ENCODE data around the gene SENP5.

The SENP5 gene

GRCh38 chr3:196969134-196969659, 101.5 kb downstream of the SENP5 start:
- DNase-seq (ENCODE audit: low spot score) = no peak
- no peaks in the 10 kb centered on the region for H3K27me3 ChIP-seq (ENCODE audit: insufficient read depth, poor library complexity, severe bottlenecking)
- no peaks in the 10 kb centered on the region for H3K4me1 ChIP-seq (ENCODE audit: insufficient read depth, poor library complexity, severe bottlenecking)
- peak; percentile 37 for ATAC-seq (ENCODE audit: low read depth)
- H3K4me3 ChIP-seq (ENCODE audit: severe bottlenecking) = peak overlapping the region; percentile 92
- H3K9me3 ChIP-seq (ENCODE audit: severe bottlenecking) = no peaks in the 10 kb centered on the region
- TF ChIP-seq CTCF (IDR thresholded peaks at IDR 0.05; ENCODE audit: poor library complexity, severe bottlenecking) = no peak
- no peaks in the 10 kb centered on the region; the same call in 1 of the 2 replicates for H3K36me3 ChIP-seq (ENCODE audit: low read depth)
- peak overlapping the region; percentile 38 for H3K27ac ChIP-seq (ENCODE audit: poor library complexity, severe bottlenecking)

- DNase-seq (ENCODE audit: low spot score) = no peak
- no peaks in the 10 kb centered on the region for H3K9me3 ChIP-seq (ENCODE audit: severe bottlenecking)
- H3K27me3 ChIP-seq (ENCODE audit: insufficient read depth, poor library complexity, severe bottlenecking) = no peaks in the 10 kb centered on the region
- H3K27ac ChIP-seq (ENCODE audit: poor library complexity, severe bottlenecking) = peak overlapping the region; percentile 38
- no peaks in the 10 kb centered on the region for H3K4me1 ChIP-seq (ENCODE audit: insufficient read depth, poor library complexity, severe bottlenecking)
- peak; percentile 97 for TF ChIP-seq CTCF (IDR thresholded peaks at IDR 0.05; ENCODE audit: poor library complexity, severe bottlenecking)
- H3K36me3 ChIP-seq (ENCODE audit: low read depth) = no peaks in the 10 kb centered on the region; the same call in 1 of the 2 replicates
- H3K4me3 ChIP-seq (ENCODE audit: severe bottlenecking) = peak overlapping the region; percentile 92
- peak; percentile 73 for ATAC-seq (ENCODE audit: low read depth)
These were observed 102.2 kb downstream of the SENP5 start for GRCh38 chr3:196969660-196970546.

- no peak for DNase-seq (ENCODE audit: low spot score)
- no peak overlapping the region for H3K27ac ChIP-seq (ENCODE audit: poor library complexity, severe bottlenecking)
- H3K4me3 ChIP-seq (ENCODE audit: severe bottlenecking) = no peak overlapping the region
- H3K4me1 ChIP-seq (ENCODE audit: insufficient read depth, poor library complexity, severe bottlenecking) = no peaks in the 10 kb centered on the region
- ATAC-seq (ENCODE audit: low read depth) = no peak
- H3K27me3 ChIP-seq (ENCODE audit: insufficient read depth, poor library complexity, severe bottlenecking) = no peaks in the 10 kb centered on the region
- TF ChIP-seq CTCF (IDR thresholded peaks at IDR 0.05; ENCODE audit: poor library complexity, severe bottlenecking) = no peak
- no peaks in the 10 kb centered on the region; the same call in 1 of the 2 replicates for H3K36me3 ChIP-seq (ENCODE audit: low read depth)
- H3K9me3 ChIP-seq (ENCODE audit: severe bottlenecking) = no peaks in the 10 kb centered on the region
These were observed 102.9 kb downstream of the SENP5 start for GRCh38 chr3:196970547-196971093.

- Histone ChIP-seq H3K9me3 (ENCODE audit: severe bottlenecking) (no peaks in the 10 kb centered on the region), H3K36me3 (ENCODE audit: low read depth) (no peaks in the 10 kb centered on the region; the same call in 1 of the 2 replicates), H3K4me1 (ENCODE audit: insufficient read depth, poor library complexity, severe bottlenecking) (no peaks in the 10 kb centered on the region), H3K27ac (ENCODE audit: poor library complexity, severe bottlenecking) (no peak overlapping the region), H3K27me3 (ENCODE audit: insufficient read depth, poor library complexity, severe bottlenecking) (no peaks in the 10 kb centered on the region), H3K4me3 (ENCODE audit: severe bottlenecking) (no peak overlapping the region)
- ATAC-seq (ENCODE audit: low read depth) (peak; percentile 6; the same call in 1 of the 3 replicates), DNase-seq (ENCODE audit: low spot score) (no peak)
- no peak for TF ChIP-seq CTCF (IDR thresholded peaks at IDR 0.05; ENCODE audit: poor library complexity, severe bottlenecking)
These were observed 103.5 kb downstream of the SENP5 start for GRCh38 chr3:196971094-196971698.

Data from RWPE2 (cell line).